NCI-H526 treated with DMSO at 0.1 percent for 48 hours (cell line): ENCODE measurements around the gene PCDHGB7.
A peak's percentile ranks its signal among the peaks of the same experiment; 100 is the strongest.
"Not testable (repeated sequence)": the region's sequence is repeated elsewhere in the genome, so short reads cannot be mapped to it uniquely, and the experiment has no call there.

Experiments used
- DNase-seq: peaks from one replicate; lab custom pipeline; 2025; lab: John Stamatoyannopoulos, UW

The PCDHGB7 gene

GRCh38 chr5:141417494-141418172 lies at the start of gene PCDHGB7:
Gene PCDHGB7, plus strand, starts transcription at chr5:141417677. Its CDS starts 183 bp downstream, at chr5:141417860.
- DNase-seq, result peak; percentile 21

- DNase-seq, result no peak
These were observed 47.3 kb upstream of the PCDHGB7 start, which contains the start of gene PCDHGB3 for GRCh38 chr5:141369994-141370848. Gene PCDHGB3, plus strand, starts transcription at chr5:141370242. Its CDS starts 153 bp downstream, at chr5:141370395.

GRCh38 chr5:141371572-141372475 lies 45.7 kb upstream of the PCDHGB7 start:
- no peak for DNase-seq

GRCh38 chr5:141373673-141374317 lies 43.7 kb upstream of the PCDHGB7 start, which contains the start of gene PCDHGA6:
Gene PCDHGA6, plus strand, starts transcription at chr5:141373891. Its CDS starts 193 bp downstream, at chr5:141374084.
- no peak for DNase-seq

- no peak for DNase-seq
These were observed 42.9 kb upstream of the PCDHGB7 start for GRCh38 chr5:141374627-141375026.

GRCh38 chr5:141375444-141376155 lies 41.9 kb upstream of the PCDHGB7 start:
- DNase-seq, result not testable (repeated sequence)

GRCh38 chr5:141382469-141383294 lies 34.8 kb upstream of the PCDHGB7 start, which contains the start of gene PCDHGA7:
Gene PCDHGA7, plus strand, starts transcription at chr5:141382742. Its CDS starts 158 bp downstream, at chr5:141382900.
- no peak for DNase-seq

- DNase-seq, result no peak
These were observed 34.1 kb upstream of the PCDHGB7 start for GRCh38 chr5:141383345-141383744.

GRCh38 chr5:141384471-141385267 lies 32.8 kb upstream of the PCDHGB7 start:
- DNase-seq, result no peak

GRCh38 chr5:141387557-141388311 lies 29.7 kb upstream of the PCDHGB7 start, which contains the start of gene PCDHGB4:
Gene PCDHGB4, plus strand, starts transcription at chr5:141387698. Its CDS starts 187 bp downstream, at chr5:141387885.
- DNase-seq, result not testable (repeated sequence)

GRCh38 chr5:141388661-141389060 lies 28.8 kb upstream of the PCDHGB7 start:
- DNase-seq, result no peak

GRCh38 chr5:141389153-141390042 lies 28.1 kb upstream of the PCDHGB7 start:
- no peak for DNase-seq

- no peak for DNase-seq
These were observed 24.9 kb upstream of the PCDHGB7 start, which contains the start of gene PCDHGA8 for GRCh38 chr5:141392429-141393198. Gene PCDHGA8, plus strand, starts transcription at chr5:141392633. Its CDS starts 181 bp downstream, at chr5:141392814.

GRCh38 chr5:141393267-141393666 lies 24.2 kb upstream of the PCDHGB7 start:
- DNase-seq, result no peak

GRCh38 chr5:141394401-141395187 lies 22.9 kb upstream of the PCDHGB7 start:
- not testable (repeated sequence) for DNase-seq
